HepG2 (cell line): ENCODE measurements around the gene TMIGD2. TPM values are rescaled to one million over a fixed set of nuclear protein-coding genes. Genes with fewer than 3 reads are reported as not detected.

ENCODE experiments used
- EEA1 ChIP-seq: sonication (generic); formaldehyde crosslinking; IDR thresholded peaks from 2 replicates; pipeline ENCODE4 v1.5.1; 2020; ENCODE audit warnings: mild to moderate bottlenecking, missing genetic modification reagents, borderline replicate concordance
- HNF4A ChIP-seq: sonication (generic); formaldehyde crosslinking; IDR thresholded peaks from 2 replicates; pipeline ENCODE4 v1.4.0; 2020; ENCODE audit warnings: missing genetic modification reagents
- LCORL ChIP-seq, 2 experiments: fragments of 450-650 bp in 1 of 2; sonication (generic) in 1 of 2; formaldehyde crosslinking in 1 of 2; IDR thresholded peaks; 2 replicates each; pipeline versions ENCODE4 v1.5.0 to v1.6.1; 2017 to 2020; ENCODE audit warnings: antibody characterized with exemption in 1 of 2, missing genetic modification reagents in 1 of 2
- NR2C2 ChIP-seq: sonication (generic); formaldehyde crosslinking; IDR thresholded peaks from 2 replicates; pipeline ENCODE4 v1.4.0; 2020; ENCODE audit warnings: missing genetic modification reagents, mild to moderate bottlenecking, moderate library complexity, borderline replicate concordance
- NR3C1 ChIP-seq: sonication (generic); formaldehyde crosslinking; IDR thresholded peaks from 2 replicates; pipeline ENCODE4 v1.4.0; 2020; ENCODE audit warnings: missing genetic modification reagents
- SMYD3 ChIP-seq: sonication (generic); formaldehyde crosslinking; IDR thresholded peaks from 2 replicates; pipeline ENCODE4 v1.8.1; 2023; ENCODE audit warnings: mild to moderate bottlenecking, missing genetic modification reagents
- TCF7 ChIP-seq: sonication (generic); IDR thresholded peaks from 2 replicates; pipeline ENCODE4 v1.6.1; 2016; ENCODE audit warnings: antibody characterized with exemption, low read depth
- ZFP36L2 ChIP-seq: sonication (generic); formaldehyde crosslinking; IDR thresholded peaks from 2 replicates; pipeline ENCODE4 v1.4.0; 2020; ENCODE audit warnings: missing genetic modification reagents
- ZNF17 ChIP-seq: sonication (generic); formaldehyde crosslinking; IDR thresholded peaks from 2 replicates; pipeline ENCODE4 v1.5.0; 2020; ENCODE audit warnings: mild to moderate bottlenecking, missing genetic modification reagents
- ZNF615 ChIP-seq: sonication (generic); formaldehyde crosslinking; IDR thresholded peaks from 2 replicates; pipeline ENCODE4 v1.5.0; 2020; ENCODE audit warnings: mild to moderate bottlenecking, missing genetic modification reagents, borderline replicate concordance
- ZNF646 ChIP-seq: sonication (generic); formaldehyde crosslinking; IDR thresholded peaks from 2 replicates; pipeline ENCODE4 v1.9.0; 2021; ENCODE audit warnings: mild to moderate bottlenecking, missing genetic modification reagents
- ZNF674 ChIP-seq: sonication (generic); formaldehyde crosslinking; IDR thresholded peaks from 2 replicates; pipeline ENCODE4 v1.5.0; 2020; ENCODE audit warnings: low read depth, mild to moderate bottlenecking, missing genetic modification reagents
- ZNF816 ChIP-seq: sonication (generic); formaldehyde crosslinking; IDR thresholded peaks from 2 replicates; pipeline ENCODE4 v1.8.0; 2022; ENCODE audit warnings: missing genetic modification reagents, mild to moderate bottlenecking, borderline replicate concordance
- polyA plus RNA-seq, 8 experiments: library from polyadenylated mRNA; depleted of rRNA in 3 of 8; stranded (reverse) in 7 of 8; unstranded in 1 of 8; fragments of >200 nt; fragmentation: Illumina TruSeq in 4 of 8; extraction: Trizol in 4 of 8; gene quantifications; 2 replicates each; pipeline versions ENCODE4 v1.2.1 to v1.2.3, GENCODE V29; 2011 to 2016; ENCODE audit warnings: low read depth in 4 of 8, missing spikeins in 1 of 8, mixed read lengths in 1 of 8; ENCODE audit not compliant: insufficient read depth in 1 of 8
- total RNA-seq, 5 experiments: library from RNA; depleted of rRNA; stranded (reverse); fragments of >200 nt; fragmentation: Illumina TruSeq; extraction: Trizol; gene quantifications; 2 replicates each; pipeline ENCODE4 v1.2.3, GENCODE V29; 2016; ENCODE audit warnings: low read depth in 1 of 5
- TF ChIP-seq, protein P1 (sequence below): sonication (generic); formaldehyde crosslinking; IDR thresholded peaks from 2 replicates; pipeline ENCODE4 v1.8.1; 2023; ENCODE audit warnings: missing genetic modification reagents, inconsistent platforms, borderline replicate concordance
- TF ChIP-seq, protein P2 (sequence below): sonication (generic); formaldehyde crosslinking; IDR thresholded peaks from 2 replicates; pipeline ENCODE4 v1.8.1; 2022; ENCODE audit warnings: low read depth, mild to moderate bottlenecking, missing genetic modification reagents
- TF ChIP-seq, protein P3 (sequence below): sonication (generic); formaldehyde crosslinking; IDR thresholded peaks from 2 replicates; pipeline ENCODE4 v1.8.1; 2023; ENCODE audit warnings: mild to moderate bottlenecking, missing genetic modification reagents, borderline replicate concordance

TMIGD2 gene
- total and polyA plus RNA-seq, 2 of the 13 experiments (the other 11 are each of a cell fraction or from before 2014, with no cell fraction given) = 0.11 to 1.0 TPM

DNA sequence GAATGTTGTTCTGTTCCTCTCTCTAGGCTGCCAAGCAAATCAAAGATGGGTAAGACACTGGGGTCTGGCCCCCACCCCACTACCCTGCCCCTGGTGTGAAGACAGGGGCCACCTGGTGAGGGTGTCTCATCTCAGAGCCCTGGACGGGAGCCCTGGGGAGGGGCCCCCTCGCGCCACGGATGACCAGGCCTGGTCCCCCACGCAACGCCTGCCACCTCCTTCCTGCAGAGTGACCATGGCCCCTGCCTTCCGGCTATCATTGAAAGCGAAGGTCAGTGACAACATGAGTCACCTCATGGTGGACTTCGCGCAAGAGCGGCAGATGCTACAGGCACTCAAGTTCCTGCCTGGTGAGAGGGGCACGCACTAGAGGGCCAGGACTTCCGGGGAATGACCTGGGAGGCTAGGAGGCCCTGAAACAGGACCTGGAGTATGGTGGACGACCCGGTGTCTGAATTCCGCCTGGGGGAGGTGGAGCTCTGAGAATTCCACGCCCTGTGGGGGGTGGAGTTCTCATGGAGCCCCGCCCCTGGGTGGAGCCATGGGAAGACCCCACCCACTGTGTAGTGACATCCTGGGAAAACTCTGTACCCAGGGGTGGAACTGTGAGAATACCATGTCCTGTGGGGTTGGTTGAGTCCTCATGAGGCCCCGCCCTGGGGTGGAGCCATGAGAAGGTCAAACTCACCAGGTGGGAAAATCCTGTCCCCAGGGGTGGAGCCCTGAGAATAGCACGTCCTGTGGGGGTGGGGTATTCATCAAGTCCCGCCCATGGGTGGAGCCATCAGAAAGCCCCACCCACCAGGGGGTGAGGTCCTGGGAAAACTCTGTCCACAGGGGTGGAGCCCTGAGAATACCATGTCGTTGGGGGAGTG, 8.3 kb upstream of the TMIGD2 start (continued):
- no peak for TF ChIP-seq ZNF646 (CRISPR knock-in tag)
- TF ChIP-seq, protein P1, sequence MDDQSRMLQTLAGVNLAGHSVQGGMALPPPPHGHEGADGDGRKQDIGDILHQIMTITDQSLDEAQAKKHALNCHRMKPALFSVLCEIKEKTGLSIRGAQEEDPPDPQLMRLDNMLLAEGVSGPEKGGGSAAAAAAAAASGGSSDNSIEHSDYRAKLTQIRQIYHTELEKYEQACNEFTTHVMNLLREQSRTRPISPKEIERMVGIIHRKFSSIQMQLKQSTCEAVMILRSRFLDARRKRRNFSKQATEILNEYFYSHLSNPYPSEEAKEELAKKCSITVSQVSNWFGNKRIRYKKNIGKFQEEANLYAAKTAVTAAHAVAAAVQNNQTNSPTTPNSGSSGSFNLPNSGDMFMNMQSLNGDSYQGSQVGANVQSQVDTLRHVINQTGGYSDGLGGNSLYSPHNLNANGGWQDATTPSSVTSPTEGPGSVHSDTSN = no peak
- peak; percentile 95 for TF ChIP-seq HNF4A (CRISPR knock-in tag)
- TF ChIP-seq LCORL (IDR thresholded peaks at IDR 0.05) = no peak
- peak; percentile 82 for TF ChIP-seq LCORL (CRISPR knock-in tag; IDR thresholded peaks at IDR 0.05)
- TF ChIP-seq, protein P2, sequence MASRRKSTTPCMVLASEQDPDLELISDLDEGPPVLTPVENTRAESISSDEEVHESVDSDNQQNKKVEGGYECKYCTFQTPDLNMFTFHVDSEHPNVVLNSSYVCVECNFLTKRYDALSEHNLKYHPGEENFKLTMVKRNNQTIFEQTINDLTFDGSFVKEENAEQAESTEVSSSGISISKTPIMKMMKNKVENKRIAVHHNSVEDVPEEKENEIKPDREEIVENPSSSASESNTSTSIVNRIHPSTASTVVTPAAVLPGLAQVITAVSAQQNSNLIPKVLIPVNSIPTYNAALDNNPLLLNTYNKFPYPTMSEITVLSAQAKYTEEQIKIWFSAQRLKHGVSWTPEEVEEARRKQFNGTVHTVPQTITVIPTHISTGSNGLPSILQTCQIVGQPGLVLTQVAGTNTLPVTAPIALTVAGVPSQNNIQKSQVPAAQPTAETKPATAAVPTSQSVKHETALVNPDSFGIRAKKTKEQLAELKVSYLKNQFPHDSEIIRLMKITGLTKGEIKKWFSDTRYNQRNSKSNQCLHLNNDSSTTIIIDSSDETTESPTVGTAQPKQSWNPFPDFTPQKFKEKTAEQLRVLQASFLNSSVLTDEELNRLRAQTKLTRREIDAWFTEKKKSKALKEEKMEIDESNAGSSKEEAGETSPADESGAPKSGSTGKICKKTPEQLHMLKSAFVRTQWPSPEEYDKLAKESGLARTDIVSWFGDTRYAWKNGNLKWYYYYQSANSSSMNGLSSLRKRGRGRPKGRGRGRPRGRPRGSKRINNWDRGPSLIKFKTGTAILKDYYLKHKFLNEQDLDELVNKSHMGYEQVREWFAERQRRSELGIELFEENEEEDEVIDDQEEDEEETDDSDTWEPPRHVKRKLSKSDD (CRISPR knock-in tag) = peak; percentile 90; the same call in 1 of the 2 replicates
- no peak for TF ChIP-seq EEA1 (CRISPR knock-in tag)
- peak; percentile 72 for TF ChIP-seq ZNF816
- no peak for TF ChIP-seq NR3C1 (CRISPR knock-in tag)
- peak; percentile 90 for TF ChIP-seq NR2C2
- TF ChIP-seq ZNF17 (CRISPR knock-in tag) = no peak
- TF ChIP-seq, protein P3, sequence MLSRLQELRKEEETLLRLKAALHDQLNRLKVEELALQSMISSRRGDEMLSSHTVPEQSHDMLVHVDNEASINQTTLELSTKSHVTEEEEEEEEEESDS (CRISPR knock-in tag) = no peak
- TF ChIP-seq ZNF615 (CRISPR knock-in tag) = no peak
- no peak for TF ChIP-seq SMYD3 (CRISPR knock-in tag)
- no peak for TF ChIP-seq ZNF674
- TF ChIP-seq ZFP36L2 = no peak
- TF ChIP-seq TCF7 = no peak
